ENCODE measurements around the gene CTLA4.
"Not testable (repeated sequence)": the region's sequence is repeated elsewhere in the genome, so short reads cannot be mapped to it uniquely, and the experiment has no call there.

Gene CTLA4

DNA sequence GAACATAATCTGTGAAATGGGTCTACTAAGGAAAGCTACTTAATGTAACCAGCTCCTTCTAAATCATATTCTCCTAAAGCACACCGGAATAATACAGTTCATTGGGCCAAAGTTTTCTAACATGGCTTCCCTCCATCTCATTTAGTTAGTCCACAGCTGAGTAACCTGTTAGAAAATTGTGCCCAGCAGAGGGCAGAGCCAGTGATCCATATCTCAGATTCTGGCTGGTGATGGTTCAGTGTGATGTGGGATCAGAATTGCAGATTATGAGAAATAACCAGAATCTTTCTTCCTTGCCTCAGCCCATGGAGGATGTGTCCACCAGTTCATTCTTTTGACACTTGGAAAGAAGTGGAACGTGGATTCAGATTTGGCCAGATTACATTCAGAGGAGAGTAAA lies 9.4 kb upstream of the CTLA4 start:
- no peak for DNase-seq

DNA sequence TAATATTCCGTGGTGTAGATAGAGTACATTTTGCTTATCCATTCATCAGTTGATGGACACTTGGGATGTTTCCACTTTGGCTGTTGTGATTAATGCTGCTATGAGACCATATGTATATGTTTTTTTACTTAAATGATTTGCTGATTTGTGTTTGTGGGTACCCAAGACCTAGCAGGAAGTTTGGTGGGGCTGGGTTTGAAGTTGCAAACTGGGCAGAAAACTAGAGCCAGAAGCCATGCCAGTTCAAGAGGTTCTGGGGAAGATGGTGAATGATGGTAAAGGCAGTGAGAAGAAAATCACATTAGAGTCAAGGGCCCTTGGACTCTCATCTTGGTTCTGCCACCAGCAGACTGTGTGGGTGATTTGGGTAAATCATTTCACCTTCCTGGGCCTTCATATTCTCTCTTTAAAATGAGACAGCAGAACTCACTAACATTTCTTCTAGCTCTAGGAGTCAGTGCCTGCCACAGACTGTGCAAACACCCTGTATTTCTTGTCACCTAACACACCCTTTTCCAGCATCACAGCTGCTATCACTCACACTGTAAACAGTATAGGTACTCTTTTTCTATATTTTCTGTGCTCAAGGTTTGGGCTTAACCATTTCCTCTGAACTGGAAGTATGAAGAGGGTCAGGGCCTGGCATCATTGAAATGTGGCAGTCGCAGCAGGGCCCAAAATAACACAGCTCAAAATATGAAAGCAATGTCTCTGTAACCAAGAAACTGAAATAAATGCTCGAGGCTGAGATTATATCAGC lies 8.4 kb upstream of the CTLA4 start:
- DNase-seq, result no peak

DNA sequence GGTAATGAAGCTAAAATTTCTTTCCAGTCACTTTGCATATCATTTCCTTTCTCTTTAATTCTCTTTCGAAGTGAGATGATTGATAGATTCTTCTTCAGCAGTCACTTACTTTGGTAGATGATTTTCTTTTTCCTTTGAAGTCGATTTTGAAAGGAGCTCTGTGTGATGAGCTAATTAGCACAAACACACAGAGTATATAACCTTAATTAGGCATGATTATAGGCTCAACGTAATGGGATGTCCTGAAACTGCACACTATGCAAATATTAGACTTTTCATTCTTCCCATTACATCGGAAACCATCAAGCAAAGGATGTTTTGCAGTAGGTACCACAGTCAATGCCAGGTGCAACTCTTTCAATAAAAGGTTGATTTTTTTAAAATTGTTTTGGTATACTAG lies 6.4 kb upstream of the CTLA4 start:
- DNase-seq, result no peak

DNA sequence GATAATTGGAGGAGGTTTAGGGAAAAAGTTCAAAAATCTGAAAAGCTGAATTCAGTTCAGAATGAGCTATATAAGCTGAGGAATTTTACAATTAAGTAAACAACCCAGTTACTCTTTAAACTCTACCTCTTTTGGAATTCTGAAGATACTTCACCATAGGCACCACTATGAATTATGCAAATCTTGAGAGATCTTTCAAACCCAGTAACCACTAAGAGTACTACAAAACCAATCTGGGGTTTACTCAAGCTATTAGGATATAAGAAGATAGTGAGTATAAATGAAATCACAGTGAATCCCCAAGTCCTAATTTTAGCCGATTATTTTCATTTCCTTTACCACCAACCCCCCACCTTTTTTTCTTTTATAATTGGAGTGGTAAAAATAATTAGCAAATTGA lies 6.0 kb upstream of the CTLA4 start:
- no peak for DNase-seq

DNA sequence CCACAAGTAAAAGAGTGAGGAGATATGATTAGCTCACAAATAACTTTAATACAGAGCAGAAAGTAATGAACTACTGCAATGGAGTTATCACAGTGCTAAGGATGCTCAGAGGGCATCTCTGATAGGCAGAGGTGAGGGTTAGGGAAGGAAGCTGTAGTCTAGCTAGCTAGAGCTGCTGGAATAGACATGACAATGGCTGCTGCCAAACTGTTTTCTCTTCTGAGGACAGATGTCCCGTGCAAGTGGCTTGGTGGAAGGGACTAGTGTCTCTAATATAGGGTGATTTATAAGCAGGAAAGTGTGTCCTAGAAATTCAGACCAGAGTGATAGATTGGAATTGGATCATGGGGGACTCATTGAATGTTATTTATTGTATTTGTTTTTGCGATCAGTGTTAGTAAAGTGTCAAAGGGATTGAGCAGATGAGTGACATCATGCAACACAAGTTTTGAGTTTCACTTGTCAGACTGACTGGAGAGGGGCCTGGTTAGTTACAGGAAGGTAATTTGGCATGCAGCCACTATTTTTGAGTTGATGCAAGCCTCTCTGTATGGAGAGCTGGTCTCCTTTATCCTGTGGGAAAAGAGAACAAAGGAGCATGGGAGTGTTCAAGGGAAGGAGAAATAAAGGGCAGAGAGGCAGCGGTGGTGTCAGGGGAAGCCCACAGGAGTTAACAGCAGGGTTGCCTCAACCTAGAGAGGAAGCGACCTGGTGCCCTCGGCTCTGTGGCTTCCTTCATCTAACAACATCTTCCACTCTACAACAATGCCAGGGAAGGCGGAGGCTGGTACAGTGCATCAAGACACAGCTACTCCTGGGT lies 1.9 kb downstream of the CTLA4 start:
- DNase-seq, result peak; percentile 4

DNA sequence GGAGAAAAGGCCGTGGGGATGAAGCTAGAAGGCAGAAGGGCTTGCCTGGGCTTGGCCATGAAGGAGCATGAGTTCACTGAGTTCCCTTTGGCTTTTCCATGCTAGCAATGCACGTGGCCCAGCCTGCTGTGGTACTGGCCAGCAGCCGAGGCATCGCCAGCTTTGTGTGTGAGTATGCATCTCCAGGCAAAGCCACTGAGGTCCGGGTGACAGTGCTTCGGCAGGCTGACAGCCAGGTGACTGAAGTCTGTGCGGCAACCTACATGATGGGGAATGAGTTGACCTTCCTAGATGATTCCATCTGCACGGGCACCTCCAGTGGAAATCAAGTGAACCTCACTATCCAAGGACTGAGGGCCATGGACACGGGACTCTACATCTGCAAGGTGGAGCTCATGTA lies 2.9 kb downstream of the CTLA4 start:
- DNase-seq, result no peak

DNA sequence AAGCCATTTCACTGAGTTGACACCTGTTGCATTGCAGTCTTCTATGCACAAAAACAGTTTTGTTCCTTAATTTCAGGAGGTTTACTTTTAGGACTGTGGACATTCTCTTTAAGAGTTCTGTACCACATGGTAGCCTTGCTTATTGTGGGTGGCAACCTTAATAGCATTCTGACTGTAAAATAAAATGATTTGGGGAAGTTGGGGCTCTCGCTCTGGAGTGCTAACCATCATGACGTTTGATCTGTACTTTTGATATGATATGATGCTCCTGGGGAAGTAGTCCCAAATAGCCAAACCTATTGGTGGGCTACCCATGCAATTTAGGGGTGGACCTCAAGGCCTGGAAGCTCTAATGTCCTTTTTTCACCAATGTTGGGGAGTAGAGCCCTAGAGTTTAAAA lies 3.4 kb downstream of the CTLA4 start:
- no peak for DNase-seq

DNA sequence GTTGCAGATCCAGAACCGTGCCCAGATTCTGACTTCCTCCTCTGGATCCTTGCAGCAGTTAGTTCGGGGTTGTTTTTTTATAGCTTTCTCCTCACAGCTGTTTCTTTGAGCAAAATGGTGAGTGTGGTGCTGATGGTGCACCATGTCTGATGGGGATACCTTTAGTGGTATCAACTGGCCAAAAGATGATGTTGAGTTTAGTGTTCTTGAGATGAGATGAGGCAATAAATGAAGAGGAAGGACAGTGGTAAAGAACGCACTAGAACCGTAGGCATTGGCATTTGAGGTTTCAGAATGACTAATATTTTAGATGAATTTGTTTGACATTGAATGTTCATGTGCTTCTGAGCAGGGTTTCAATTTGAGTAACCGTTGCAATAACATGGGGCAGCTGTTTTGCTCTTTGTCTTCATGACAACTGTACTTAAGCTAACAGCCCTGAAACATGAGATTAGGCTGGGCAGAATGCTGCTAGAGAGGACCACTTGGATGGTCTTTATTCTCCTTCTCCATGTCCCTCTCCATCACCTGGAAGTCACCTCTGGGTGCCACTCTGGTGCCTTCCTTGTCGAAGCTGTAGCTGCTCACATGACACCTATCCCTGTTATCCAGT lies 3.9 kb downstream of the CTLA4 start:
- no peak for DNase-seq

DNA sequence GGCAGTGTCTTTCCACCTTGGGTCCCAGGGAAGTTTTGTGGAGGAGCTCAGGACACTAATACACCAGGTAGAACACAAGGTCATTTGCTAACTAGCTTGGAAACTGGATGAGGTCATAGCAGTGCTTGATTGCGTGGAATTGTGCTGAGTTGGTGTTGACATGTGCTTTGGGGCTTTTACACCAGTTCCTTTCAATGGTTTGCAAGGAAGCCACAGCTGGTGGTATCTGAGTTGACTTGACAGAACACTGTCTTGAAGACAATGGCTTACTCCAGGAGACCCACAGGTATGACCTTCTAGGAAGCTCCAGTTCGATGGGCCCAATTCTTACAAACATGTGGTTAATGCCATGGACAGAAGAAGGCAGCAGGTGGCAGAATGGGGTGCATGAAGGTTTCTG lies 5.9 kb downstream of the CTLA4 start:
- DNase-seq, result no peak

DNA sequence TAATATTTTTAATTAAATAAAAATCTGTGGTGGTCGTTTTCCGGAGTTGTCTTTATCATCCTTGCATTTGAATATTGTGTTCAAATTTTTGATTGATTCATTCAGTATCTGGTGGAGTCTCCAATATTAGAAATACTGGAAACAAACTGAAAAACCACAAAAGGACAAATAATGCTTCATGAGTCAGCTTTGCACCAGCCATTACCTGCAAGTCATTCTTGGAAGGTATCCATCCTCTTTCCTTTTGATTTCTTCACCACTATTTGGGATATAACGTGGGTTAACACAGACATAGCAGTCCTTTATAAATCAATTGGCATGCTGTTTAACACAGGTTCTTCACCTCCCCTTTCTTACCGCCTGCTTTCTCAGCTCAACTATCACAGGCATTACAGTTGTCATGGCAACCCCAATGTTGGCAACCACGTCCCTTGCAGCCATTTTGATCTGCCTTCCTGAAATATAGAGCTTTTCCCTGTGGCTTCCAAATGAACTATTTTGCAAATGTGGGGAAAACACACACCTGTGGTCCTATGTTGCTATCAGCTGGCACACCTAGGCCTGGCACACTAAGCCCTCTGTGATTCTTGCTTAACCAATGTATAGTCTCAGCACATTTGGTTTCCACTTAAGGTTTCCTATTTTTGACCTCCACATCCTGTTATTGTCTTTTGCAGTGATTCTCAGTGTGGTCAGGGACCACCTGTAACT lies 6.5 kb downstream of the CTLA4 start:
- DNase-seq, result peak; percentile 13

DNA sequence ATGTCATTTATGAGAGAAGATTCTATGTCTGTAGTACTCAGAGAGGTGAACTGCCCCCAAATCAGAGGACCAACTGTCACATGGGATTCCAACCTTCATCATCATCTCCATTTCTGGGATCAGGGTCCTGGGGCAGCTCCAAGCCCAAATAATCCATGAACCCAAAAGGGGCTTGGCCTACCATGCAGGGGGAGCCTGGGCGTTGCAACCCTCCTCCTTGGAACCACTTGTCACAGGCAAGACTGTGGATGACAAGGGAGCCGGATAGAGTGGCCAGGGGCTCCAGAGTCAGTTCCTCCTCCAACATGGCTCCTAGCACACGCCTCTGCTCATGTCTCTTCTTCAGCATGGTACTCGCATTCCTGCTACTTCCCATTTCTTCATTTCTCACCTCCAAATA lies 7.9 kb downstream of the CTLA4 start:
- no peak for DNase-seq

DNA sequence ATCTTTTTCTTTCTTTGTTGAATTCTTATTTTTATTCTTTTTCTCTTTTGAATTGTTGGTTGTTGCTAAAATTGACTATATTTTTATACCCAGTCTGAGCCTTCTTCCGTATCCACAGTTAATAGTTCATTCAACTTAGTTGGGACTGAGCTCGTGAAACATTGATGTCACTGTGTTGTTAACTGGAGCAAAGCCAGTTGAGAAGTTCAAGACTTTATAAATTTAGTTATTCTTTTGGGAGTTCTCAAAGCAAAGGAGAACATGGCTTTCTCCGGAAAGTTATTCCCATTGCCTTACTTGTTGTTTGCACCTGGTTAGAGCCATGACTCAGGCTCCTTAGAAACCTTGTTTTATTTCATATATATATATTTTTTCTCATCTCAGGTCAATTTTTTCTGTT lies 8.8 kb downstream of the CTLA4 start:
- no peak for DNase-seq

DNA sequence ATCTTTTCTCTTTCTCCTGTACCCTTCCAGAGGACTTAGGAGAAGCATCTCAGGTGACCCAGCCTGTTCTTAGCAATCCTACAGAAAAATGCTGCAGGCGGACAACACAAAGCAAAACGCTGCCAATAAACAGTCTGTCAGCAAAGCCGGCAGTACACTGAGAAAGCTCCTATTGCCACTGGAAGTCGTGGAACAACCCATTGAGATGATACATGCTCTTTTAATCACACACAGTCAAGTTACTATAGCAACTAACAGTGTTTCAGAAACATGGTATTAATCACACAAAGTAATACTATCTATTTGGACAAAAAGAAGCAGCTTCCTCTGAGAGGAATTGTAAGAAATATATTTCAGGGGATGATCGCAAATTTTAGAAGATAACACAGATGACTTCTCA lies 10.5 kb downstream of the CTLA4 start:
- no peak for DNase-seq

DNA sequence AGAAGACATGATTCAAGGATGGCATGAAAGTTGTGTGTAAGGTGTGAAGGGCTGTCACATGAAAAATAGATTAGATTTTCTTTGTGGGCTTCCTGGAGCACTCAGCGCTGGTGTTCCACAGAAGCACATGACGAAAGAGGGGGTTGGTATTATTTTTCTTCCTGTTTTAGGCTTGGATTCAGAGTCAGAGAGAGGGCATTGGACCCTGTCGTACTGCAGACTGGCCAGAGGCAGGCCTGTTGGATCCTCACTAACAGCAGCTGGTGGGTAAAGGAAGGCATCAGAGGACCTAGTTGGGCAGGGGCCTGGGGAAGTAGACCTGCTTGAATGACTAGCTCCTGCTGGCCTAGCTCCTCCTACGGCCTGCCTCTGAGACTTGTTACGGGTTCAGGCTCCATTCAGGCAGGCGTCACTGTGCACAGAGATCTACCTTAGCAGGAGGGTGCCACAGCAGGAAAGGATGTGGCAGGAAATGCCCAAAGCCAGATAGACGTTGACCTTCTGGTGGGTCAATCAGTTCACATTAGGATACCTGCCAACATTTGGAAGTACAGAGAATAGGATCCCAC lies 13.1 kb downstream of the CTLA4 start:
- no peak for DNase-seq

DNA sequence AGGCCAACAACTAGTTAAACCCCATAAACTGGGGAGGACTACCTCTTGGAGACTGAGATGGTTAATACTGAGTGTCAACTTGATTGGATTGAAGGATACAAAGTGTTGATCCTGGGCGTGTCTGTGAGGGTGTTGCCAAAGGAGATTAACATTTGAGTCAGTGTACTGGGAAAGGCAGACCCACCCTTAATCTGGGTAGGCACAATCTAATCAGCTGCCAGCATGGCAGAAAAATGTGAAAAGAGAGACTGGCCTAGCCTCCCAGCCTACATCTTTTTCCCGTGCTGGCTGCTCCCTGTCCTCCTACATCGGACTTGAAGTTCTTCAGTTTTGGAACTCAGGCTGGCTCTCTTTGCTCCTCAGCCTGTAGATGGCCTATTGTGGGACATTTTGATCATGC lies 13.6 kb downstream of the CTLA4 start:
- DNase-seq, result not testable (repeated sequence)

DNA sequence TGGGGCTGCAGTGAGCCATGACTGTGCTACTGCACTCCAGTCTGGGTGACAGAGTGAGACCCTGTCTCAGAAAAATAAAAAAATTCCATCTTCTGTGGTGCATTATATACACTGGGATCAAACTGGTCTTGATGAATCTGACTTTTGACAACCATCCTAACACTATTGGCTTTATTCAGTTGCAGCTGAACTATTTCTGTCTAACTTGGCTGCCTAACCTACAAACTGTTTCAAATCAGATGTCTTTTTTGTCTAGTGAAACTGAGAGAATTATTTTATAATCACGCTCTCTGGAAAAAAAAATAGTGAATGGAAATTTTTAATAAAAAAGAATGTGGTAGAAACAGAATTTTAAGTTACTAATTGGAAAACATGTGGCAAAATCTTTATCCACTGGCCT lies 15.0 kb downstream of the CTLA4 start:
- no peak for DNase-seq

DNA sequence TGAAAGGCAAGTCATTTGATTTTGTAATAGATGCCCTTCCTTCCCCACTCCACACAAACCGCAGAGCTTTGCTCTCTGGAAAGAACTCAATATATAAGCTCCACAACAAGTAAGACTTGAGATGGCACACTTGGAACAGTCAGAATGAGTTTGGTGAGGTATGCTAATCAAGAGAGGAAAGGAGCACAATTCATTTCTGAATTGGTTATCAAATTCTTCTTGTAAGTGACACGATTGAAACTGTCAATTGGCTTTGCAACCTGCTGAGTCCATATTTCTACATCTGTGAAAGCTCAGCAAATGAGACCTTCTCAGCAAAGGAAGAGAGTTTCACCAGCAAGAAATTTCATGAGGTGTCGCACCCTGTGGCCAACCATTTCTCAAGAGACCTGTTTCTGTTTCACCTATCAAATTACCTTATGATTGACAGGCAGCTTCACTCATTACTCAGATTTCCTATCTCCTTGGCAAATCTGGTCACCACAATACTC lies 19.1 kb downstream of the CTLA4 start:
- DNase-seq, result no peak

DNA sequence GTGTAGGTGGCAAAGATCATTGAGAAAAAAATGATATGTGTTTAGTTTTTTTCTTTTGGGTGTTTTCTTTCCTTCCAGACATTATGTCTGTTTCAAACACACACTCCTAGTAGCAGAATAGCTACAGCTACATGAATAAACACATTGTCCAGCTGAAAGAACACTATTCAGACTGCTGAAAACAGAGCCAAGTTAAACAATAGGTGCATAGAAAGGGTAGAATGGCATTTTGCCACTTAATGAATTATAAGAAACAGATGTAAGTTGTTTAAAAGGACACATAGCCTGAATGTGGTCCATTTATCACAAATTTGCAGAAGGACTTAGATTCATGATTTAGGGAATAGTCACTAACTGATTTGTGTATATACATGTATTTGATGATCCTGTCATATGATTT lies 20.1 kb downstream of the CTLA4 start:
- no peak for DNase-seq

DNA sequence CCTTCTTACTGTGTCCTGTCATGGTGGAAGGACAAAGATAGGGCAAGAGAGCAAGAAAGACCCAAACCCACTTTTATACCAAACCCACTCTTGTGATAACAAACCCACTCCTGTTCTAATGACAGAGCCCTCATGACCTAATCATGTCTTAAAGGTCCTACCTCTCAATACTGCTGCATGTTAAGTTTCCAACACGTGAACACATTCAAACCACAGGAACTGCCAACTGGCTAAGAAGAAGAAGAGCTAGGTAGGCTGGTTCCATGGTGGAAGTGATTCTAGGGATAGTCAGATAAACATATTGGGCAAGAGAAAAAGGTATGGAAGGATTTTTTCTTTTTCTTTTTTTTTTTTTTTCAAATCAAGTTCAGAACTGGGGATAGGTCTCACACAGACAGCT lies 22.0 kb downstream of the CTLA4 start:
- DNase-seq, result no peak

DNA sequence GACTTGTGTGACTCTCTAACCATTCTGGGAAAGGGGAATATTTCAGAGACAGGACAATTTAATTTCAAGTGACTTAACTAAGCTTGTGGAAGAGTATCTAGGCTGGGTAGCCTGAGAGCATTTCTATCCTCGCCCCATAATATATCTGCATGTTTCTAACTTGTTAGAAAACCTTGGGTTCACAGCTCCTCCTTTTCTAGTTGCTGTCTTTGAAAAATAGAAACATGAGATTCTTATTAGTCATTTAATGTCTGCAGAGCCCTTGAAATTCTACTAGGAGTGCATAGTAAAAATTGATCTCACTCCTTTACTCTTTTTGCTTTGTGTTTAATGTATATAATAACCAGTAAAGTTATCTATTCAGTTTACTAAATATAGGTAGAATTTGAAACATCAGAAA lies 22.4 kb downstream of the CTLA4 start:
- no peak for DNase-seq

DNA sequence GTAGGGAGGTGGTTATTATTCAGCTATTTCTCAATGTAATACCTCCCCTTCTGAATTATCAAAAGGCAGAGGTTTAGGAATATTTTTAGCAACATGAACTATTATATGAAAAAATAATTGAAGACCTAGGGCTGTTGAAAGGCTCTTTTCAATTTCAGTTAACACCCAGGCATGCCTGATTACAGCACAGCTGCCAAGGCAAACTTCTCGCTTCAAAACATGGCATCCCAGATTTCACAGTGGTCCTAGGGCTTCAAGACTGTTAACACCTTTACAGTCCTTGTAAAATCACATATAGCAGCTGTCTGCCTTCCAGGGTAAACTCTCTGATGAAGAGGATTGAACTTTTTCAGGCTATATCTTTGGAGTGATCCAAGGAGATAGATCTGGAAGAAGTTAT lies 23.2 kb downstream of the CTLA4 start:
- DNase-seq, result no peak

DNA sequence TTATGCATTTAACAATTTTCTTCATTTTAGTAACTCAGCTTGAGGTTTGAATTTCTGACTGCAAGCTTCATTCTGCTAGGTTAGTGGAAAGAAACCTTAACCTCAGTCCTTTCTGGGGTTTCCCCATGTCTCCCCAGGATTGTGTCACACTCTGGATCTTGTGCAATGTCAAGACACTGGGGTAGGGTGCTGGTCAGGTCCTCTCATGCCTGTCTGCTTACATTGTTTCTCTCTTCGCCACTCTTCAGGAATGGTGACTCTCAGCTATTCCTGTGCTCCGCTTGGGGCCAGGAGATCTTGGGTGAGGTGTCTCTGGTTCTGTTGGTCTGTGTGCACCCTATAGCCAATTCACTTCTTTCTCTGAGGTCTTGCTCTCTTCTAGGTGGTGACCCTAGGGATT lies 23.9 kb downstream of the CTLA4 start:
- DNase-seq, result no peak

DNA sequence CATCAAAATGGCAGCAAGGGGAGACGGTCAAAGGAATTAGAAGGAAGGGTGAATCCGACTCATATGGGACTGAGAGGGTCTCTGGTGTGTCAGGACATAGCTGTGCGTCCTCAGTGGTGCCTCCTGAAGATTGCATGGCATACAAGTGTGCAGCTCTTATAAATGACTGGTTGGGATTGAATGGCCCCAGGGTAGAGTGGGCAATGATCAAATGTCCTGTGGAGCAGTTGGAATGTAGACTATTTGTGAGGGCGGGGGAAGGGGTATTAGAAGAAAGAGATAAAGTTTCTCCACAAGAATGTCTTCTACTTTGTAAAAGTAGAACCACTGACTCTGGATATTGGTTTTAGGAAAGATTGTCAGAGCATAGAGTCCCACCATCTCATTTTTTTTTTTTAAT lies 24.6 kb downstream of the CTLA4 start:
- DNase-seq, result no peak
